Endothelial cell of umbilical vein (primary cell): ENCODE results near the gene THBS3.

ENCODE experiments used
- CTCF ChIP-seq, 2 donors: IDR thresholded peaks; 1 replicate in 1 of 2; 2 replicates in 1 of 2; pipeline ENCODE4 v1.5.1; 2011; ENCODE audit warnings: low read length in 2 of 2, mild to moderate bottlenecking in 2 of 2, moderate library complexity in 2 of 2, control low read depth in 1 of 2, inconsistent platforms in 1 of 2, low read depth in 1 of 2; ENCODE audit not compliant: insufficient read depth in 1 of 2; ENCODE audit errors: extremely low read depth in 1 of 2
- POLR2A ChIP-seq: IDR thresholded peaks from 2 replicates; pipeline ENCODE4 v1.6.1; 2012; ENCODE audit warnings: low read depth, mild to moderate bottlenecking, control low read depth, low read length

GRCh38 chr1:155254228-155254713 is 46.6 kb upstream of the THBS3 start:
- TF ChIP-seq CTCF (IDR thresholded peaks at IDR 0.05; ENCODE audit: extremely low read depth in 1 of 2, insufficient read depth in 1 of 2, low read depth in 1 of 2, low read length in 2 of 2) (no peak), POLR2A (no peak)
